H54 (cell line): ENCODE data around the gene FRYL.
A peak's percentile ranks its signal among the peaks of the same experiment; 100 is the strongest.

Source experiments
- DNase-seq: peaks from one replicate; pipeline ENCODE4 v3.0.0; 2011; ENCODE audit warnings: low spot score, mixed read lengths; ENCODE audit not compliant: insufficient read length
- FAIRE-seq: peaks from 3 replicates; lab custom pipeline; 2011; peaks lifted over from hg19 to GRCh38; lab: Jason Lieb, UNC
- POLR2A ChIP-seq: IDR thresholded peaks from 2 replicates; pipeline ENCODE4 v1.6.1; 2011; ENCODE audit warnings: low read depth, mild to moderate bottlenecking, low read length

Gene FRYL

GRCh38 chr4:48636911-48637310 is 143.2 kb downstream of the FRYL start:
- DNase-seq (no peak), FAIRE-seq (no peak)
- no peak for TF ChIP-seq POLR2A

DNA sequence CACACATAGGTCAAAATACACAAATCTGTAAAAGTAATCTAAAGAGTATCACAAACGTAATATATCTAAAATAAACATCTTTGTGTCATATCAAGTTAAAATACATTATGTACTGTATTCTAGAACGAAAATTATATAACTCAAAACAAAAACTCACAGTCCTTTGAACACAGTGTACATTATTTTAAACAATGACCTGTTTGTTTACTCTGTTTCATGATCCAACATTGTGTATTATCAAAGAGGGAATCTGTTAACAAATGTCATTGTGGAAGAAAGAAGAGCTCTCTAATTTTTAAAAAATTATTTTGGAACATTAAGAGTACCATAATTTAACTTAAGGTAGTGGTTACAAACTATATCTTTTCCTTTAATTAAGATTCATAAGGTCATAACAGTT is 144.1 kb downstream of the FRYL start:
- DNase-seq (no peak), FAIRE-seq (no peak)
- no peak for TF ChIP-seq POLR2A

DNA sequence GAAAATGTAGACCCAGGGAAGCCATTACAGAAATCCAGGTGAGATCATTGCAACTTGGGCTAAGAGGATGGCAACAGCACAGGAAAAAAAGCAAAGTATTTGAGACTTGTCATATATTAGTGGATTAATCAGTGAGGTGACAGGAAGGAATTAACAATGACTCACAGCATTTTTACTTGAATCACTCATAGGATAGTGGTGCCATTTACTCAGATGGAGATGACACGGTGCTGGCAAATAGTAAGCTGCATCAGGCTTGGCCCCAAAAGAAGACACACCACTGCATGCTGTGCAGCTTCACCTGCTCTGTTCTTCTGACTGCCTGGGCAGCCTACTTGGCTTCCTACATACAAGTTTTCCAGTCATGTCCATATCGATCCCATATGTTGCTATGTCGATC is 144.8 kb downstream of the FRYL start:
- FAIRE-seq (no peak), DNase-seq (peak; percentile 1)

GRCh38 chr4:48634688-48635308 is 145.3 kb downstream of the FRYL start:
- TF ChIP-seq POLR2A, result no peak
- DNase-seq, result no peak
- FAIRE-seq, result no peak

More for the DNA sequence above, 144.8 kb downstream of the FRYL start:
- TF ChIP-seq POLR2A, result no peak

GRCh38 chr4:48633657-48634056 is 146.4 kb downstream of the FRYL start:
- DNase-seq (no peak), FAIRE-seq (no peak)
- no peak for TF ChIP-seq POLR2A

DNA sequence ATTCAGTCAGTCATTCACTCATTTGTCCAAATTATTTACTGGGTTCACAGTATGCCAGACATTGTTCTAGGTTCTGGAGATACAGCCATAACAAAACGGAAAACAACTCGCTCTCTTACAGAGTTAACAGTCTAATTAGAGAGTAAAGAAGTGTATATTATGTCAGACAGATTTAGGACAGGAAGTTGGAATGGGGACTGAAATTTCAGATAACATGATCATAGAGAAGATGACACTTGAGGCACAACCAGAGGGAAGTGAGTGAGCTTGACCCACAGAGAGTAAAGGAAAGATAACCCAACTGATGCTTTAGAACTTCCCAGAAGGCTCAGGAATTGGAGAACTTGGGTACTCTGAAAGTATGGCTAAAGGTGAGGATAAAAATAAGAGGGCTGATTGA is 150.6 kb downstream of the FRYL start:
- no peak for DNase-seq
- no peak for TF ChIP-seq POLR2A
- FAIRE-seq, result no peak

- DNase-seq (no peak), FAIRE-seq (no peak)
- TF ChIP-seq POLR2A, result no peak
Measured at GRCh38 chr4:48623182-48623780, 156.8 kb downstream of the FRYL start.

DNA sequence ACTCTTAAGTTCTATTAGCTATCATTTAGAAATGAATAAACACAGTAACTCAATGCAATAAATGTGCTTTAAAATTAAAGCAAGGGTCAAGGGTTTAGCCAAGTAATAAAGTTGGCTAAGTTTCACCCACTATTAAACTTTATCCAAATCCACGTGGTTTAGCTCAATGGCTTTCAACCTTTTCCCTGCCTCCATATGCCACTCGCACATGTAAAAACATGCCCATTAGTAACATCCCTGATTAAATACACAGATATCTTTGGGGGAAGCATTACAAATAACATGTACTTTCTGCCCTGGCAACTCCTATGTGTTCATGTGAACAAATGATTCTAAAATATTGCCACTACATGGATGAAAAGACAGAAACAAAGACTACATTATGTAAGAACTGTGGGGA is 159.2 kb downstream of the FRYL start:
- FAIRE-seq (no peak), DNase-seq (no peak)
- TF ChIP-seq POLR2A, result no peak

- FAIRE-seq (no peak), DNase-seq (no peak)
- no peak for TF ChIP-seq POLR2A
Measured at GRCh38 chr4:48620093-48620492, 160.0 kb downstream of the FRYL start.

GRCh38 chr4:48604527-48604926 is 175.6 kb downstream of the FRYL start:
- no peak for TF ChIP-seq POLR2A
- no peak for FAIRE-seq
- no peak for DNase-seq

DNA sequence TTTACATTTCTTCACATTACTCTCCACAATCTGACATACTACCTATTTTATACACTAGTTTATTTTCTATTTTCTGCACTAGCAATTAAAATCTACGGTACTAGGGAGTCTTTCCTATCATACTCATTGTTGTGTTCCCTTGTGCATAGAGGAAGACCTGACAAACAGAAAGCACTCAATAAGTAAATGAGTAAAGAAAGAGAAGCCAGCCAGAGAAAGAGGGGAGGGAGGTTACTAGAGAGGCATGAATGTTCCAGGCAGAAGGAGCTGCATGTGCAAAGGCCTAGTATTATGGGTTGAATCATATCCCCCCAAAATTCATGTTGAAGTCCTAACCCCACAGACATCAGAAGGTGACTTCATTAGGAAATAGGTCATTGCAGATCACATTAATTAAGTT is 176.0 kb downstream of the FRYL start:
- FAIRE-seq, result no peak
- no peak for DNase-seq
- TF ChIP-seq POLR2A, result no peak

DNA sequence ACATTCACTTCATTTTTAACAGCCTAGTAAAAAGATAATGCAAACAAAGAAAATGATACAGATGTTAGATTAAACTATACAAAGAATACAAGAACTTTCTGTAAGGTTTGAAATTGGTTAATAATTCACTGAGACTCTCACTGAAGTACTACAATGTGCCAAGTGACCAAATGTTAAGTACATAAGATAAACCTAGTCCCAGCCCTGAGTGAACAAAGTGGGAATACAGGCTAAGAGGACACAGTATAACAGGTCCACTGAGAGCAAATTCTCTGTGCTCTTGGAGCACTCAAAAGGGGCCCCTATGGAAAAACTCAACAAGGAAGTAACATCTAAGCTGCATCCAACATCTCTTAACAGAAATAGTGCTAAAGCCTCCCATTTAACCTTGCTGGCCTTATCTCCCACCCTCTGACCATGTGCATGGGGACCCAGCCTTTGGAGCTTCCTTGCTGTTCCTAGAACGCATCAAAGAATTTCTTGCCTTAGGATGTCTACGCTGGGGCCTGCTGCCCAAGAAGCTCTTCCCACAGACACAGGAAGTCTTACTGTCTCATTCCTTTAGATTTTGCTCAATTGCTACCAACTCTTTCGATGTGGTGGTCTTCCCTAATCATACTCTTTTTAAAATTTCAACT is 176.6 kb downstream of the FRYL start:
- FAIRE-seq (no peak), DNase-seq (no peak)
- no peak for TF ChIP-seq POLR2A

- FAIRE-seq, result no peak
- TF ChIP-seq POLR2A, result no peak
- DNase-seq, result no peak
Measured at GRCh38 chr4:48602763-48603162, 177.3 kb downstream of the FRYL start.

GRCh38 chr4:48602222-48602621 is 177.9 kb downstream of the FRYL start:
- FAIRE-seq (peak; percentile 23), DNase-seq (peak; percentile 6)
- TF ChIP-seq POLR2A, result no peak

DNA sequence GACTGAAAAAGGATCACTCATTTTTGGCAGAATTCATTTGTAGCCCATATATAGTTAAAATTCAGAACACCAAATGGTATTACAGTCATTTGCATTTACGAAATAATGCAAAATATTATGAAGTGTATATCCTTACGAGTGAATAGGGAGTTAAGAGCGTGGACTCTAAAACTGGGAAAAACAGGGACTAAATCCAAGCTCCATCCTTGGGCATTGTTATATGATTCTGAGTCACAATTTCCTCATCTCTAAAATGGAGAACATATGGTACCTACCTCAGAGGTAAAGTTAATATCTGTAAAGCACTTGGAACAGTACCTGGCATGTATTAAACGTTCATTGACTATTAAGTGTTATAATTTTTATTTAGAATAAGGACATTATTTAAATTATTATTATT is 183.7 kb downstream of the FRYL start:
- FAIRE-seq (no peak), DNase-seq (no peak)
- no peak for TF ChIP-seq POLR2A
